Gastrocnemius medialis (tissue), 4 donors: Measurements from ENCODE around the gene PLEKHG4B.

Experiments used
- CTCF ChIP-seq, 5 experiments: fragments of 450-650 bp in 3 of 5; fragments of 200-600 bp in 2 of 5; sonication (generic) in 2 of 5; IDR thresholded peaks in 4 of 5; conservative IDR thresholded peaks in 1 of 5; 1 replicate in 4 of 5; 2 replicates in 1 of 5; pipeline ENCODE4 v1.5.1; 2016 to 2019; ENCODE audit warnings: antibody characterized with exemption in 5 of 5, mild to moderate bottlenecking in 3 of 5, moderate library complexity in 3 of 5
- POLR2A ChIP-seq, 2 donors: fragments of 450-650 bp; IDR thresholded peaks; one replicate each; pipeline ENCODE4 v1.6.1; 2017; ENCODE audit warnings: antibody characterized with exemption in 2 of 2, mild to moderate bottlenecking in 2 of 2, moderate library complexity in 2 of 2

DNA sequence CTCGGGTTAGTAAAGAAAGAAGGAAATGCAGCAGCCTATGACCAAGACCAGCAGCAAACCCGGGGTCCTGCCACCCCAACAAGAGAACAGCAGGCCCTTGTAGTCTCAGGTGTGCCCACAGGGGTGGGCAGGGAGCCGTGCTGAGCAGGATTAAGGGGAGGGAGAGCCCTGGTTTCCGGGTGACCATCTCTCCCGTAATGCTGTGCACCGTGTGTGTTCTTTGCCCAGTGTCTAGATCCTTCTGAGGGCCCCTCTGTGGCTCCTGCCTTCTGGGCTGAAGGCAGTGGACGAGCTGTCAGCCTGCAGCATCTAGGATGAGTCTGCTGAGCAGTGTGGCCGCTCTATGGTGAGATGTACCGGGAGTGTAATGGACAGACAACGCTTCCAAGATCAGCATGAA is 12.7 kb upstream of the PLEKHG4B start:
- TF ChIP-seq CTCF (IDR thresholded peaks at IDR 0.05 in 4 of 5, conservative IDR thresholded peaks at IDR 0.05 in 1 of 5) (no peak), POLR2A (IDR thresholded peaks at IDR 0.05) (no peak)
